Muscle layer of colon (tissue), 2 donors: ENCODE results near the gene DGCR2.
"Not testable (repeated sequence)": the region's sequence is repeated elsewhere in the genome, so short reads cannot be mapped to it uniquely, and the experiment has no call there.

ENCODE experiments used
- H3K27ac ChIP-seq: one replicate; pipeline ENCODE4 v1.7.0; 2013; ENCODE audit warnings: low read depth, mild to moderate bottlenecking, low read length, moderate library complexity
- H3K27me3 ChIP-seq, 2 donors: one replicate each; pipeline ENCODE4 v1.7.0; 2013; ENCODE audit warnings: low read length in 2 of 2, mild to moderate bottlenecking in 2 of 2; ENCODE audit not compliant: insufficient read depth in 2 of 2, control insufficient read depth in 1 of 2
- H3K36me3 ChIP-seq: one replicate; pipeline ENCODE4 v1.7.0; 2013; ENCODE audit warnings: mild to moderate bottlenecking, low read length; ENCODE audit not compliant: insufficient read depth
- H3K4me1 ChIP-seq: one replicate; pipeline ENCODE4 v1.7.0; 2013; ENCODE audit warnings: mild to moderate bottlenecking, low read length; ENCODE audit not compliant: insufficient read depth
- H3K4me3 ChIP-seq, 2 donors: one replicate each; pipeline ENCODE4 v1.7.0; 2013; ENCODE audit warnings: low read length in 2 of 2, low read depth in 1 of 2, mild to moderate bottlenecking in 1 of 2, moderate library complexity in 1 of 2
- H3K9ac ChIP-seq: one replicate; pipeline ENCODE4 v1.7.0; 2013; ENCODE audit warnings: low read length
- H3K9me3 ChIP-seq: one replicate; pipeline ENCODE4 v1.7.0; 2013; ENCODE audit warnings: mild to moderate bottlenecking, low read length
- donor health status: abdominal sarcoma.
- donor health status: Adenocarcinoma of cecum.

DGCR2 gene

GRCh38 chr22:19082793-19083192 is 39.4 kb downstream of the DGCR2 start:
- no peak overlapping the region for H3K4me3 ChIP-seq
- no peak overlapping the region for H3K9ac ChIP-seq
- no peaks in the 10 kb centered on the region for H3K9me3 ChIP-seq
- H3K27ac ChIP-seq: no peak overlapping the region
- H3K4me1 ChIP-seq: no peaks in the 10 kb centered on the region
- H3K36me3 ChIP-seq: peaks cover 19% of the 10 kb centered on the region
- no peaks in the 10 kb centered on the region for H3K27me3 ChIP-seq

GRCh38 chr22:19082101-19082500 is 40.1 kb downstream of the DGCR2 start:
- H3K4me3 ChIP-seq: no peak overlapping the region
- H3K27ac ChIP-seq: no peak overlapping the region
- H3K36me3 ChIP-seq: peaks cover 19% of the 10 kb centered on the region
- no peaks in the 10 kb centered on the region for H3K27me3 ChIP-seq
- H3K9ac ChIP-seq: no peak overlapping the region
- no peaks in the 10 kb centered on the region for H3K4me1 ChIP-seq
- H3K9me3 ChIP-seq: no peaks in the 10 kb centered on the region

GRCh38 chr22:19081351-19081750 is 40.9 kb downstream of the DGCR2 start:
- Histone ChIP-seq H3K27me3 (no peaks in the 10 kb centered on the region), H3K27ac (no peak overlapping the region), H3K4me3 (no peak overlapping the region), H3K36me3 (peaks cover 12% of the 10 kb centered on the region), H3K4me1 (no peaks in the 10 kb centered on the region), H3K9me3 (no peaks in the 10 kb centered on the region), H3K9ac (no peak overlapping the region)

GRCh38 chr22:19080853-19081252 is 41.4 kb downstream of the DGCR2 start:
- Histone ChIP-seq H3K9me3 (no peaks in the 10 kb centered on the region), H3K36me3 (peaks cover 12% of the 10 kb centered on the region), H3K9ac (no peak overlapping the region), H3K27me3 (no peaks in the 10 kb centered on the region), H3K27ac (no peak overlapping the region), H3K4me3 (no peak overlapping the region), H3K4me1 (no peaks in the 10 kb centered on the region)

- Histone ChIP-seq H3K9ac (no peak overlapping the region), H3K27me3 (no peaks in the 10 kb centered on the region), H3K4me1 (no peaks in the 10 kb centered on the region), H3K27ac (no peak overlapping the region), H3K36me3 (peaks cover 6% of the 10 kb centered on the region), H3K4me3 (no peak overlapping the region), H3K9me3 (no peaks in the 10 kb centered on the region)
Observed at GRCh38 chr22:19079691-19080090, 42.5 kb downstream of the DGCR2 start.

- H3K9me3 ChIP-seq: no peaks in the 10 kb centered on the region
- H3K4me3 ChIP-seq: no peak overlapping the region
- no peak overlapping the region for H3K27ac ChIP-seq
- H3K27me3 ChIP-seq: no peaks in the 10 kb centered on the region
- peaks cover 7% of the 10 kb centered on the region for H3K36me3 ChIP-seq
- H3K4me1 ChIP-seq: no peaks in the 10 kb centered on the region
- no peak overlapping the region for H3K9ac ChIP-seq
Observed at GRCh38 chr22:19075404-19075803, 46.8 kb downstream of the DGCR2 start.

- H3K36me3 ChIP-seq: not testable (repeated sequence)
Observed at GRCh38 chr22:19072853-19073252, 49.4 kb downstream of the DGCR2 start.

GRCh38 chr22:19070397-19071169 is 51.6 kb downstream of the DGCR2 start:
- H3K9me3 ChIP-seq: no peaks in the 10 kb centered on the region
- H3K27ac ChIP-seq: no peak overlapping the region
- no peaks in the 10 kb centered on the region for H3K27me3 ChIP-seq
- no peak overlapping the region for H3K9ac ChIP-seq
- peaks cover 22% of the 10 kb centered on the region for H3K36me3 ChIP-seq
- H3K4me3 ChIP-seq: no peak overlapping the region
- peaks cover 5% of the 10 kb centered on the region for H3K4me1 ChIP-seq

More at GRCh38 chr22:19072853-19073252, 49.4 kb downstream of the DGCR2 start:
- not testable (repeated sequence) for H3K9ac ChIP-seq, H3K27ac ChIP-seq, H3K4me3 ChIP-seq, H3K27me3 ChIP-seq, H3K9me3 ChIP-seq, H3K4me1 ChIP-seq

- Histone ChIP-seq H3K4me3 (no peak overlapping the region), H3K27ac (no peak overlapping the region), H3K4me1 (peaks cover 5% of the 10 kb centered on the region), H3K9me3 (no peaks in the 10 kb centered on the region), H3K27me3 (no peaks in the 10 kb centered on the region), H3K9ac (no peak overlapping the region), H3K36me3 (peaks cover 33% of the 10 kb centered on the region)
Observed at GRCh38 chr22:19069451-19069850, 52.8 kb downstream of the DGCR2 start.

GRCh38 chr22:19068784-19069271 is 53.4 kb downstream of the DGCR2 start:
- no peaks in the 10 kb centered on the region for H3K27me3 ChIP-seq
- H3K9ac ChIP-seq: no peak overlapping the region
- H3K27ac ChIP-seq: no peak overlapping the region
- H3K4me3 ChIP-seq: no peak overlapping the region
- H3K9me3 ChIP-seq: no peaks in the 10 kb centered on the region
- H3K4me1 ChIP-seq: peaks cover 5% of the 10 kb centered on the region
- peaks cover 39% of the 10 kb centered on the region for H3K36me3 ChIP-seq

- Histone ChIP-seq H3K27me3 (no peaks in the 10 kb centered on the region), H3K27ac (no peak overlapping the region), H3K9me3 (no peaks in the 10 kb centered on the region), H3K4me3 (no peak overlapping the region), H3K9ac (no peak overlapping the region), H3K36me3 (peaks cover 44% of the 10 kb centered on the region), H3K4me1 (peaks cover 5% of the 10 kb centered on the region)
Observed at GRCh38 chr22:19067696-19068348, 54.4 kb downstream of the DGCR2 start.
